HG03108 (cell line): ENCODE data around the gene UNC13B.

Source experiments
- ATAC-seq: cut with Tn5 transposase; IDR thresholded peaks from one replicate; pipeline ENCODE4 v1.9.1; 2021; ENCODE audit warnings: moderate library complexity; ENCODE audit not compliant: unreplicated experiment

Gene UNC13B

DNA sequence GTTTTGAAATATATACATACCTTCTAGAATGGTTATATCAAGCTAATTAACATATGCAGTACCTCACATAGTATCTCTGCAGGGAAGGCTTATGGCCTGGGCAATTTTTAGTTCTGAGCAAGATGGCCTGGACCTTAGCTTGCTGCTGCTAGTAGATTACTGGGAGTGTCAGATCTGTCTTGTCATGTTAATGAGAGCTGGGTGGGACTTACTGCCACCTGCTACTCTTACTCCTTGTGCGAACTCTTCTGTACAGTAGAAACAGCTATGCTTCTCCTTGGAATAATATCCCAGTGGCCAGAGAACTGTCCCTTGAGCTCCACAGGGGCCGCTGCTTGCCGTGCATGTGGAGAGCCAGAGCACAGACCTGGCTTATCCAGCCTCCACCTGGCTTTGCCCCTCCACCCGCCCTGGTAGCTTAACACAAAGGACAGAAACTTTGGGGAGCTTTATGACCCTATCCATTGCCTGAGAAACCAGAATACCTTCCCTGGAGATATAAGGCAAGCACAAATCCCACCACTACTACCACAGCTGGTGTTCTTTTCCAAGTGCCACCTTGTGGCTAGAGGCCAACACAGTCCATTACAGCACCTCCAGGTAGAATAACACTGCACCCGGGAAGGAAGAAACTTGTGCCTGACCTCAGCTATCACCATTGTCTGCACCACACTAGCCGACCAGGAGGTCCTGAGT is 253.7 kb downstream of the UNC13B start:
- no peak for ATAC-seq

DNA sequence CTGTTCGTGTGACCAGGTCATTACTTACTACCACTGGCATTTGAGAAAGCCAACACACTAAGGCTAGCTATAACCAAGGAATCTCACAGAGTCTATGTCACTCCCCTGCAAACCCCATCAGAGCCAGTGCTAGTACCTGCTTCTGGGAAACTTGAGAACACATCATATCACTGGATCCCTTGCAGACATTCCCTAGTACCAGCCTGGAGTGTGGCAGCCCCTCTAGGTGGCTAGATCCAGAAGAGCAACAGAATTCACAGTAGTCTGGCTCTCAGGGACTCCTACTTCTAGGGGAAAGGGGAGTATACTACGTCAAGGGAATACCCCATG is 254.3 kb downstream of the UNC13B start:
- ATAC-seq = no peak

GRCh38 chr9:35422346-35422745 is 260.5 kb downstream of the UNC13B start:
- ATAC-seq = no peak

GRCh38 chr9:35422753-35423152 is 260.9 kb downstream of the UNC13B start:
- ATAC-seq = no peak

GRCh38 chr9:35423499-35423898 is 261.7 kb downstream of the UNC13B start:
- no peak for ATAC-seq

DNA sequence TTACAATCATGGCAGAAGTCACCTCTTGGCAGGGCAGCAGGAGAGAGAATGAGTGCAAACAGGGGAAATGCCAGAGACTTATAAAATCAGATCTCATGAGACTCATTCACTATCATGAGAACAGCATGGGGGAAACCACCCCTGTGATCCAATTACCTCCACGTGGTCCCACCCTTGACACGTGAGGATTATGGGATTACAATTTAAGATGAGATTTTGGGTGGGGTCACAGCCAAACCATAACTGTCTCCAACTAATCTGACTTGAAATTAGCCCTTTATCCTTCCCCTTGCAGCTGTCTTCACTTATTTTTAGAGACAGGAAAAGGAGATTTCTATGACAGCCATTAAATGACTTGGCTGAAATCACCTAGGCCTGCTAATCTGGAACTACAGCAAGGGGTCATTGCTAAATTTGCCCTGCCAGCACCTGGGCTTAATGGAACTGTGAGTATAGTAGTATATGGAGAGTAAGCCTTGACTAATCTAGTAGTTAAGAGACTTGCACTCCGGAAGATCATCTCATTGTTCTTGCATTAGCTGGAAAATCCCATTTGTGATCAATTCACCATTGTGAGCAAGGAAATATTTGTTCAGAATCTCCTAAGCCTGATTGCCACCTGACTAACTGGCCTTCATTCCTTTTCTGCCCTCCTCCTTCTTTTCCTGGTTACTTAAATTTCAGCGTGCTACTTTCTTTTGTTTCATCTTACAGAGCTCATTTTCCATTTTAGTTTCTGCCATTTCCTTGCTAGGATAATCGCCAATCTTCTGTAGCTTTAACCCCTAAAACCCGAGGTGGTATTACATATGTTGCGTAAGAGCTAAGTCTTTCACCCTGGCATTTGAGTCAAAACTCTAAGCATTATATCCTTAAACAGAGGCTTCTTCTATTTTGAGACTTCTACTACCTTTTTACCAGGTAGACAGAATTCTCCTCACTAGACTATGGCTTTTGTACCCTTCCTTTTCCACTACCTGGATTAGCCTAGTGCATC is 262.8 kb downstream of the UNC13B start:
- ATAC-seq = no peak

- no peak for ATAC-seq
These were observed 264.8 kb downstream of the UNC13B start for GRCh38 chr9:35426627-35427026.

- no peak for ATAC-seq
These were observed 269.7 kb downstream of the UNC13B start for GRCh38 chr9:35431467-35431866.

- ATAC-seq = no peak
These were observed 270.3 kb downstream of the UNC13B start for GRCh38 chr9:35432076-35432475.

- no peak for ATAC-seq
These were observed 275.1 kb downstream of the UNC13B start for GRCh38 chr9:35436933-35437332.

DNA sequence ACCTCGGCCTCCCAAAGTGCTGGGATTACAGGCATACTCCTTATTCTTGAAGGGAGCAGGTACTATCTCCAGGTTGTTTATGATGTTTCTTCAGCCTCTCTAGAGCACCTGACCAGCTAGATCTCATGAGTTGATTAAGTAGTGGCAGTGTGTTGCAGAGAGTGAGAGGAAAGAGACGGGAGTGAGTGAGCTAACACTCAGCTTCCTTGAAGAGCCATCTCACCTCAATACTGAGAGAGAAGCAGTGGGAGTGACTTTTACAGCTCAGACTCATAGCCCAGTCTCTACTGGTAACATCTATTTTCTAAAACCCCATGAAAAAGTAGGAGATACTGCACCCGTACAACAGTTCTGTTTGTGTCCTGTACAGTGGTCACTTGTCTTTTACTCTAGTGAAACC is 284.2 kb downstream of the UNC13B start:
- ATAC-seq = no peak

DNA sequence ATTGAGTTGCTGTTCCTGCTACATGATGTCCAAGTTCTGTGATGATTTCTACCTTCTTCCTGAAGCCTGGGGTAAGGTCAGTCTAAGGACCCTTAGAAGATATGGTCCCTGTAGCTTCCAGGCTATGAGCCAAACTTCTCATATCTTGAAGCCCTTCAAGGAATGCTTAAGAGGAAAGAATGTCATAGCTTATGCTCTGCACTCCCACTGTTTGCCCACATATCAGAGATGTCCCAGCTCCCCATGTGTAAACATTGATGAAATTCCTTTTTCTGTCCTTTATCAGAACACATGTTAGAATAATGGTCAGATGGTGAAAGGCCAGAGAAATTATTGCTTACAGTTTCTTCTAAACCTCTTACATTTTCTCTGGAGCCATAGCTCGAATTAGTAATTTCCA is 286.7 kb downstream of the UNC13B start:
- no peak for ATAC-seq

GRCh38 chr9:35452481-35452880 is 290.7 kb downstream of the UNC13B start:
- no peak for ATAC-seq

GRCh38 chr9:35453786-35454185 is 292.0 kb downstream of the UNC13B start:
- ATAC-seq = no peak
